ENCODE data around the gene MAGOHB. TPM values are rescaled to one million over a fixed set of nuclear protein-coding genes. Genes with fewer than 3 reads are reported as not detected.

Gene MAGOHB
- polyA plus RNA-seq, 1 of the 3 experiments (the other 2 are of a cell fraction), result 15.7 TPM

DNA sequence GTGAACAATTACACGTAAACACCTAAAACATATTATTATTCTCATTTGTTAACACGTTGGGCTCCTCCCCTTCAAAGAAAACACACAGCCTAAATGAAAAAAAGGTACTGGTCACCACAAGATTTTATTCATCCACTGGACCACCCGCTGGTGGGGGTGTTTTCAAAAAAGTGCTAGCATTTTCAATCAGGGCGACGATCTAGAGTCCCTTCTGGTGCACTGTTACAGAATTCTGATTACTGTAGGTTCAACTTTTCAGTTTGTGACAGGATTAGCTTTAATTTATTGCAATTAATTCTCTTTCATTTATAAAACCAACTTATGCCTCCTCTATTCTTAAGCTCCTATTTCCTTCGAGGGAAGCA, 443 bp downstream of the MAGOHB start:
- H3K36me3 ChIP-seq (replicated peaks in 1 of 2; ENCODE audit: control insufficient read depth in 1 of 2, insufficient read depth in 2 of 2, low read length in 1 of 2), result peaks cover 27 to 28% of the 10 kb centered on the region in 2 experiments
- H4K20me1 ChIP-seq (ENCODE audit: insufficient read depth), result no peaks in the 10 kb centered on the region
- ChIA-PET CTCF (interaction anchor here (1.1 kb wide), 1 partner anchor 137 kb away, joined by 4 read pairs; no protein-coding TSS in a partner anchor), POLR2A (no interaction called here)
- H3K27ac ChIP-seq (ENCODE audit: low read depth in 2 of 2, low read length in 1 of 2), result peak overlapping the region; percentile 69 to 75; a peak in 3 of 4 replicates
- no peaks in the 10 kb centered on the region for H3K27me3 ChIP-seq (ENCODE audit: insufficient read depth)
- H3K9me3 ChIP-seq, result no peaks in the 10 kb centered on the region
- DNase-seq, result no peak
- 1% methylated on average over 6 of the region's 6 CpGs for WGBS (ENCODE audit: low lambda C conversion rate)
- peaks cover 5% of the 10 kb centered on the region for H3F3A ChIP-seq (replicated peaks; ENCODE audit: insufficient read depth)
- peak overlapping the region; percentile 94; the same call in 1 of the 2 replicates for H2AFZ ChIP-seq (ENCODE audit: low read depth)
- H3K4me2 ChIP-seq, result peak overlapping the region; percentile 91
- TF ChIP-seq FOSL2 (IDR thresholded peaks at IDR 0.05; ENCODE audit: borderline replicate concordance, low read depth), result no peak
- TF ChIP-seq NRF1 (IDR thresholded peaks at IDR 0.05; ENCODE audit: low read depth, low read length), result no peak
- TF ChIP-seq YY1 (IDR thresholded peaks at IDR 0.05; ENCODE audit: low read depth), result no peak
- no peak for TF ChIP-seq SMC3 (IDR thresholded peaks at IDR 0.05; ENCODE audit: low read depth, low read length)
- TF ChIP-seq, protein P1, sequence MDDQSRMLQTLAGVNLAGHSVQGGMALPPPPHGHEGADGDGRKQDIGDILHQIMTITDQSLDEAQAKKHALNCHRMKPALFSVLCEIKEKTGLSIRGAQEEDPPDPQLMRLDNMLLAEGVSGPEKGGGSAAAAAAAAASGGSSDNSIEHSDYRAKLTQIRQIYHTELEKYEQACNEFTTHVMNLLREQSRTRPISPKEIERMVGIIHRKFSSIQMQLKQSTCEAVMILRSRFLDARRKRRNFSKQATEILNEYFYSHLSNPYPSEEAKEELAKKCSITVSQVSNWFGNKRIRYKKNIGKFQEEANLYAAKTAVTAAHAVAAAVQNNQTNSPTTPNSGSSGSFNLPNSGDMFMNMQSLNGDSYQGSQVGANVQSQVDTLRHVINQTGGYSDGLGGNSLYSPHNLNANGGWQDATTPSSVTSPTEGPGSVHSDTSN (IDR thresholded peaks at IDR 0.05), result no peak
- TF ChIP-seq CTCF (IDR thresholded peaks at IDR 0.05), result no peak
- TF ChIP-seq JUND (IDR thresholded peaks at IDR 0.05), result no peak
- no peak for TF ChIP-seq MXI1 (IDR thresholded peaks at IDR 0.05; ENCODE audit: low read depth, low read length)
- no peak for TF ChIP-seq CHD2 (IDR thresholded peaks at IDR 0.05; ENCODE audit: low read length, partially characterized antibody)
- TF ChIP-seq, protein P2, sequence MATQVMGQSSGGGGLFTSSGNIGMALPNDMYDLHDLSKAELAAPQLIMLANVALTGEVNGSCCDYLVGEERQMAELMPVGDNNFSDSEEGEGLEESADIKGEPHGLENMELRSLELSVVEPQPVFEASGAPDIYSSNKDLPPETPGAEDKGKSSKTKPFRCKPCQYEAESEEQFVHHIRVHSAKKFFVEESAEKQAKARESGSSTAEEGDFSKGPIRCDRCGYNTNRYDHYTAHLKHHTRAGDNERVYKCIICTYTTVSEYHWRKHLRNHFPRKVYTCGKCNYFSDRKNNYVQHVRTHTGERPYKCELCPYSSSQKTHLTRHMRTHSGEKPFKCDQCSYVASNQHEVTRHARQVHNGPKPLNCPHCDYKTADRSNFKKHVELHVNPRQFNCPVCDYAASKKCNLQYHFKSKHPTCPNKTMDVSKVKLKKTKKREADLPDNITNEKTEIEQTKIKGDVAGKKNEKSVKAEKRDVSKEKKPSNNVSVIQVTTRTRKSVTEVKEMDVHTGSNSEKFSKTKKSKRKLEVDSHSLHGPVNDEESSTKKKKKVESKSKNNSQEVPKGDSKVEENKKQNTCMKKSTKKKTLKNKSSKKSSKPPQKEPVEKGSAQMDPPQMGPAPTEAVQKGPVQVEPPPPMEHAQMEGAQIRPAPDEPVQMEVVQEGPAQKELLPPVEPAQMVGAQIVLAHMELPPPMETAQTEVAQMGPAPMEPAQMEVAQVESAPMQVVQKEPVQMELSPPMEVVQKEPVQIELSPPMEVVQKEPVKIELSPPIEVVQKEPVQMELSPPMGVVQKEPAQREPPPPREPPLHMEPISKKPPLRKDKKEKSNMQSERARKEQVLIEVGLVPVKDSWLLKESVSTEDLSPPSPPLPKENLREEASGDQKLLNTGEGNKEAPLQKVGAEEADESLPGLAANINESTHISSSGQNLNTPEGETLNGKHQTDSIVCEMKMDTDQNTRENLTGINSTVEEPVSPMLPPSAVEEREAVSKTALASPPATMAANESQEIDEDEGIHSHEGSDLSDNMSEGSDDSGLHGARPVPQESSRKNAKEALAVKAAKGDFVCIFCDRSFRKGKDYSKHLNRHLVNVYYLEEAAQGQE (IDR thresholded peaks at IDR 0.05; ENCODE audit: low read depth, low read length), result no peak
- no peak for TF ChIP-seq IRF3 (IDR thresholded peaks at IDR 0.05; ENCODE audit: low read depth, low read length)
- TF ChIP-seq RXRA (IDR thresholded peaks at IDR 0.05; ENCODE audit: borderline replicate concordance, low read depth), result no peak
- TF ChIP-seq, protein P3, sequence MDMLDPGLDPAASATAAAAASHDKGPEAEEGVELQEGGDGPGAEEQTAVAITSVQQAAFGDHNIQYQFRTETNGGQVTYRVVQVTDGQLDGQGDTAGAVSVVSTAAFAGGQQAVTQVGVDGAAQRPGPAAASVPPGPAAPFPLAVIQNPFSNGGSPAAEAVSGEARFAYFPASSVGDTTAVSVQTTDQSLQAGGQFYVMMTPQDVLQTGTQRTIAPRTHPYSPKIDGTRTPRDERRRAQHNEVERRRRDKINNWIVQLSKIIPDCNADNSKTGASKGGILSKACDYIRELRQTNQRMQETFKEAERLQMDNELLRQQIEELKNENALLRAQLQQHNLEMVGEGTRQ (IDR thresholded peaks at IDR 0.05; ENCODE audit: borderline replicate concordance, low read depth, low read length), result no peak
- no peak for TF ChIP-seq ZBTB33 (IDR thresholded peaks at IDR 0.05; ENCODE audit: borderline replicate concordance, low read depth)
- H3K79me2 ChIP-seq (ENCODE audit: insufficient read depth), result peaks cover 27% of the 10 kb centered on the region
- peak overlapping the region; percentile 89 to 95 for H3K4me3 ChIP-seq (ENCODE audit: low read depth in 2 of 2, low read length in 1 of 2)
- peak overlapping the region; percentile 95 for H3K9ac ChIP-seq
- H3K9me2 ChIP-seq, result no peaks in the 10 kb centered on the region
- H3K4me1 ChIP-seq (ENCODE audit: control insufficient read depth in 1 of 2, insufficient read depth in 2 of 2, low read depth in 1 of 2, low read length in 1 of 2), result peaks cover 6 to 10% of the 10 kb centered on the region in 2 experiments

Measured in SK-N-SH (cell line).